HG03097 (cell line): ENCODE measurements around the gene TXNIP.
"Not testable (repeated sequence)": the region's sequence is repeated elsewhere in the genome, so short reads cannot be mapped to it uniquely, and the experiment has no call there.

Experiments used
- ATAC-seq: cut with Tn5 transposase; IDR thresholded peaks from one replicate; pipeline ENCODE4 v1.9.1; 2021; ENCODE audit not compliant: unreplicated experiment, low FRiP score

Gene TXNIP

GRCh38 chr1:145996433-145997015, at the start of gene TXNIP:
Gene TXNIP (minus strand): TSS chr1:145996579. CDS start chr1:145996266, 313 bp downstream.
- ATAC-seq, result peak; percentile 91

- no peak for ATAC-seq
These were observed 43.4 kb upstream of the TXNIP start for GRCh38 chr1:146039844-146040194.

DNA sequence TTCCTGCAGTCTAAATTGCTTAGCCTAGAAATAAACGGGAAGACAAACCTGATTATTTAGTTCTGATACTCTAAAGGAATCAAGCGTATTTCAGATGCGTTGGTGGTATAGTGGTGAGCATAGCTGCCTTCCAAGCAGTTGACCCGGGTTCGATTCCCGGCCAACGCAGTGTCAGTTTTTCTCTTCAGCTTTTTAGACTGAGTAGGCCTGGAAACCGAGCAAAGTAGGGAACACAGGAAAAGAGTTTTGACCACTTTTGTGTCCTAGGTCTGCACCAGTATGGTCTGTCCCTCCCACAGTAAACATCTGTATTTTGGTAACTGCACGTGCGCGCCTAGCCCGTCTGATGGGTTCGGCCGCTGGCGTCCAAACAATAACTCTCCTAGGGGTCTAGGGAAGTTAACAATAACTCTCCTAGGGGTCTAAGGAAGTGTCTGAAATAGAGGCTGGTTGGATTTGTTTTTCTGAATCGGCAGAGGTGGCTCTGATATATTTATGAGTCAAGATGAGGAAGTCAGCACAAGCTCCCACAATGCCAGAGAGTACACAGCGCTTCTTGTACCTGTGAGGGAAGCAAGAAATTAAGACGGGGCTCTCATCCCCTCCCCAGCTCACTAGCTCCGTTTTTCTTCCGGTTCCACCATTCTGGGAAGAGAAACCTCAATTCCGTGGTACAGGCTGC, 40.7 kb upstream of the TXNIP start:
- no peak for ATAC-seq

- ATAC-seq, result no peak
These were observed 40.0 kb upstream of the TXNIP start for GRCh38 chr1:146036241-146036964.

DNA sequence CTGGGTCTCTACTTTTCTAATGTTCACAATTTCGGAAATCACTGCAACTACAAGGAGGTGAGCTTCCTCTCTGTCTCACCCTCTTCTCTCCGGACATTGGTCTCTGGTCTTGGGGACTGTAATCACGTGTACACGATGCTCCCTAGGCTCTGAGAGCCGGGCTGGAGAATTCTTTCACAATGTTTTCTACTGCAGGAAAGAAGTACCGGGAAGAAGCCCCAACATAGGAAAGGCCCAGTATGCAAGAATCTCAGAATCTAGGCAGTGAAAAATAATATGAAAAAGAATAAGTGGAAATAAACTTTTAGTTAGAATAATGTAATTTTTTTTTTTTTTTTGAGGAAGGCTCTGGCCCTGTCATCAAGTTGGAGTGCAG, 38.7 kb upstream of the TXNIP start:
- no peak for ATAC-seq

DNA sequence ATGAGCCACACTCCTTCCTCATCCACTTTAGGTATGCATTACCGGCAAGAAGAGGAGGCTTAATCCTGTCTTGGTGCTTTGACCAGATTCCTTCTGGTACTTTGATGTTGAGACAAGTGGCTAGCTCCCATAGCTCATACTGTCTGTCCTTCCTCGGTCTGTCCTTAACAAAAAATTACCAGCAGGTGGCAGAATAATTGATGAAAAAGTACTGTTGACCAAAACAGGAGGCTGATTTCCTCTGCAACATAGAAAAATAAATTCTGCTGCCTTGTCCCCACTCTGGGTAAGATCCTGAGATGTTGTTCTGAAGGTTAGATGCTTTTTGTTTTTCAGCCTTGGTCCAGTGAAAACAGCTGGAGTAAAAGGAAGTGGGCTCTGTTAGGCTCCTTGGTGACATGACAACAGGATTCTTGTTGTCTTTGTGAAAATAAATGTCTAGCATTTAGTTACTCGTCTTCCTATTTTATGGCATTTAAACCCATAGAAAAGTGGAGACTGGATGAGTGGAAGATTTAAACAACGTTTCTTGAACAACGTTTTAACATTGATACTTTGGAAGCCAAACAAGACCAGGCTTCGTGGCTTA, 36.3 kb upstream of the TXNIP start:
- no peak for ATAC-seq

DNA sequence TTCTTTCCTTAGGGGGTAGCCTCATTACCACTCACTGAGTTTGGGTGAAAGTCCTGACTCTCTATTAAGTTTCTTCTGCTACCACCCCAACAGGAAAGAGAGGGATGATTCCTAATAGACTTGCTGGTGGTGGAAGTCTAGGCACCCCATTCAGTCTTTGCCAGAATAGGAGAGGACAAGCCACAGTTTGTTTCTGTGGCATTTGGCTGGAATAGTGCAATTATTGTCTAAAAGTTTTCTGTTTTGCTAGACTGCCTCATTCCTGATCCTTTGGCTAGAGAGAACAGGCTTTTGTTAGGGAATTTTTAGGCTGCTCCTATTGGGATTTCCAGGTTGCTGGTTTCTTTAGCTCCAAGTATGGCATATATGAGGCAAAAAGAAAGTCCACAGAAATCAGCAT, 35.1 kb upstream of the TXNIP start:
- ATAC-seq, result no peak

DNA sequence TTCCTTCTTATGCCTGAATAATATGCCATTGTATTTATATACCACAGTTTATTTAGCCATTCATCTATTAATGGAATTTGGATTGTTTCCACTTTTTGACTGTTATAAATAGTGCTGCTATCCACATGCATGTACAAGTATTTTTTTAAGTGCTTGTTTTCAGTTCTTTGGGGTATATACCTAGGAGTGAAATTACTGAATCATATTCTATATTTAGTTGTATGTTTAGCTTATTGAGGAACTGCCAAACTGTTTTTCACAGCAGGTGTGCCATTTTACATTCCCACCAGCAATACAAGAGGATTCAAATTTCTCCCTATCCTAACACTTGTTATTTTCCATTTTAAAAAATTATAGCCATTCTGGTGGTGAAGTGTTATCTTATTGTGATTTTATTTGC, 32.7 kb upstream of the TXNIP start:
- ATAC-seq, result no peak

GRCh38 chr1:146026650-146027049, 30.3 kb upstream of the TXNIP start:
- not testable (repeated sequence) for ATAC-seq

- not testable (repeated sequence) for ATAC-seq
These were observed 29.6 kb upstream of the TXNIP start for GRCh38 chr1:146025787-146026495.

DNA sequence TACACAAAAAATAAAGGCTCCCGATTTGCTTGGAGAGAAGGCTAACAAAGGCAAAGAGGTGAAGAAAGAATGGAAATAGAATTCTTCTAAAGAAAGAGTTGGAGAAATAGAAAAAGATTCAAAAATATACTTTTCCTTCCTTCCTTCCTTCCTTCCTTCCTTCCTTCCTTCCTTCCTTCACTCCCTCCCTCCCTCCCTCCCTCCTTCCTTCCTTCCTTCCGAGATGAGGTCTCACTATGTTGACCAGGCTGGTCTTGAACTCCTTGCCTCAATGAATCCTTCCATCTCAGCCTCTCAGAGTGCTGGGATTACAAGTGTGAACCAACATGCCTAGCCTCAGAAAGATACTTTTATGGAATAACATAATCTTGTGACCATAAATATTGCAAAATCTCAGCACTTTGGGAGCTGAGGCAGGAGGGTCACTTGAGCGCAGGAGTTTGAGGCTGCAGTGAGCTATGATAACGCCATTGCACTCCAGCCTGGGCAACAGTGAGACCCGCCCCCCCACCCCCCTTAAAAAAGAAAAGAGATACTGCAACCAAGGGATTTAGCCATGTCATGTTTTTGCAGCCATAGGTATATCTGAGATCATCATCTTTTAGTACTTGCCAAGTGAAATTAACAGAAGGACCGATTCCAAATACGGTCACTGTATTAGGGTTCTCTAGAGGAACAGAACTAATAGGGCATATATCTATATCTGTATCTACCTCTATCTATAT, 26.2 kb upstream of the TXNIP start:
- no peak for ATAC-seq

DNA sequence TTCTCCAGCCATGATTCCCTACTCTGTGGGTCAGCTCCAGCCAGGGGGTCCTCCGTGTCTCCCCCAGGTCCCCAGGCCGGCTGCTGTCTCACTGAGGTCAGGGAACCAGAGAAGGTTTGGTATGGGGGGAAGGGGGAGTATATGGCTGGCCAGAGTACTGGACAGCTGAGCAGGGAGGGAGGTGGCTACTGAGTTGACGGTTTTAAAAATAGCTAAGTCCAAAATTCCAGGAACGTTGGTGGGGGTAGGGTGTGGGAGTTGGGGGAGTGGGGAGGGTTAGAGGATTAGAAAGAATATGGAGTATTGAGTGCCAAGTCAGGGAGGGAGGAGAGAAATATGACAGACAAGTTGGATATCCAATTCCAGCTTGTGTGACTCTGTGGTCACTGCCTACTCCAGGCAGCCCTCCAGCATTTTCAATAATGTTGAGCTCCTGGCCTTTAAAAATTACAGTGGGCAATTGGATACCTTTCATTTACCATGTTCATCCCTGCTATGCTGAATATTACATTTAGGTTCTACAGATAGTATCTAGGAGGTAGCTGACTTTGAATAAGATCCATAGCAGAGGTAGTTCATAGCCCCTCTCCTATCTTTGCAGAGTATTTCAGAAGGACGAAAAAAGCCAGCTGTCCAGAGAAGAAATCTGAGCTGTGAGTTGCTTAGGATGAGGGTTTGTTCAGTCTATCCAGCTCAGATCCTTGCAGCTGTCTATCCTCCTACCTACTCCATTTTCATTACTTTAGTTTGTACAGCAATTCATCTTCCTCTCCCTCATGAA, 25.4 kb upstream of the TXNIP start, which contains the start of gene HJV:
TSS of gene HJV (minus strand) at position 114 of the 781 bp plus-strand sequence. CDS start 1,504 bp downstream, outside the sequence.
- no peak for ATAC-seq

DNA sequence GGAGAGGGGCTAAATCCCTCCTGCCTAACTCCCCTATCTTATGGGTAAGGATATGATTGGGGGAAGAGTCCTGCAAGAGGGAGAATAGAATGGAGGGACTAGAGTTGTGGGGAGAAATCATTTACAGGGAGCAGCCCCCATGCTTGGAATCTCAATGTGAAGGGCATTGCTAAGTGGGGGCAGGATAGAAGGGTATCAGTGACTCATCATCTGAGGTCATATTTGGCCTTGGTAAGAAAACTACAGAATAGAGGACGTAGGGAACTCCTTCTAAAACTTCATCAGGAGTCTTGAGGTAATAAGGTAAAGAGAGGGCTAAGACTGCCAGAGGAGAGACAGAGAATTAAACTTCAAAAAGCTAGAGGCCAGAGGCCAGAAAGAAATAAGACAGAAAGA, 24.7 kb upstream of the TXNIP start:
- no peak for ATAC-seq

GRCh38 chr1:146020058-146021049, 24.0 kb upstream of the TXNIP start:
- ATAC-seq, result no peak

GRCh38 chr1:146019231-146020057, 23.1 kb upstream of the TXNIP start:
- no peak for ATAC-seq

DNA sequence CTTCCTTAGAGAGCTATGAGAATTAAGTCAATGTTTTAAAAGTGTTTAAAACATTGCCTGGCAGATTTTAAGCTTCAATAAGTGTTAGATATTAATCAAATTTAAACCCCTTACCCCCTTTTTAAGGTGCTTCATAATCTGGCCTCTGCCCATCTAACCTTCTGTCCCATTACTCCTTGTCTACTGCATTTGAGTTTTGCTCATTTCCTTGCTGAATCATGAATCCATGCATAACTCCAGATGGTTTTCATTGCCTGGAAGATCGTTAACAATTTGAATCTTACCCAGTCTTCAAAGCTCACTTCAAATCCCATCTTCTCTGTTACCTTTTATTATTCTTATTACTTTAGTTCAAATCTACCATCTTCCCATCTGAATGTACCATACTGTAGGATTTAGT, 20.5 kb upstream of the TXNIP start:
- ATAC-seq, result no peak

DNA sequence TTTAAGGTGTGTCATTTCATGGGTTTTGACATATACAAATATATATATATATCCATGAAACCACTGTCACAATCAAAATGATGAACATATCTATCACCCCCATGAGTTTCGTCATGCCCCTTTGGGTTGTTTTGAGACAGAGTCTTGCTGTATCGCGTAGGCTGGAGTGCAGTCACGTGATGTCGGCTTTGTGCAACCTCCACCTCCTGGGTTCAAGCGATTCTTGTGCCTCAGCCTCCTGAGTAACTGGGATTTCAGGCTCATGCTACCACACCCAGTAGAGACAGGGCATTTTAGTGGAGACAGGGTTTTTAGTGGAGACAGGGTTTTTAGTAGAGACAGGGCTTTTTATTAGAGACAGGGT, 17.2 kb upstream of the TXNIP start:
- ATAC-seq, result no peak
